Endodermal cell (in vitro differentiated cells): ENCODE measurements around the gene QKI. TPM values are rescaled to one million over a fixed set of nuclear protein-coding genes. Genes with fewer than 3 reads are reported as not detected.

Experiments used
- DNase-seq: peaks from one replicate; pipeline ENCODE4 v3.0.0-alpha.2; 2017
- H3K27ac ChIP-seq: 2 replicates; pipeline ENCODE4 v1.5.1; 2013; ENCODE audit warnings: mild to moderate bottlenecking, low read depth, low read length, moderate library complexity
- H3K27me3 ChIP-seq: 2 replicates; pipeline ENCODE4 v1.6.1; 2013; ENCODE audit warnings: mild to moderate bottlenecking, low read length, moderate library complexity; ENCODE audit not compliant: insufficient read depth, control insufficient read depth, poor library complexity, severe bottlenecking
- H3K36me3 ChIP-seq: 2 replicates; pipeline ENCODE4 v1.7.0; 2013; ENCODE audit warnings: mild to moderate bottlenecking, low read length, moderate library complexity; ENCODE audit not compliant: control insufficient read depth, insufficient read depth
- H3K4me1 ChIP-seq: one replicate; pipeline ENCODE4 v1.7.0; 2013; ENCODE audit warnings: low read length; ENCODE audit not compliant: control insufficient read depth, insufficient read depth
- H3K4me3 ChIP-seq: 2 replicates; pipeline ENCODE4 v1.5.1; 2013; ENCODE audit warnings: mild to moderate bottlenecking, low read length, moderate library complexity
- H3K9ac ChIP-seq: 2 replicates; pipeline ENCODE4 v1.6.1; 2013; ENCODE audit warnings: mild to moderate bottlenecking, low read length, moderate library complexity; ENCODE audit not compliant: poor library complexity, severe bottlenecking; ENCODE audit errors: extremely low read depth
- H3K9me3 ChIP-seq: 2 replicates; pipeline ENCODE4 v1.6.1; 2013; ENCODE audit warnings: mild to moderate bottlenecking, low read length, moderate library complexity; ENCODE audit not compliant: control insufficient read depth
- H3K27ac Mint-ChIP-seq: 2 replicates; pipeline ENCODE4 v1.8.0; 2020; ENCODE audit warnings: mixed read lengths
- H3K27me3 Mint-ChIP-seq: 2 replicates; pipeline ENCODE4 v1.8.0; 2021; ENCODE audit warnings: mild to moderate bottlenecking, mixed read lengths; ENCODE audit not compliant: insufficient read depth
- H3K36me3 Mint-ChIP-seq: 2 replicates; pipeline ENCODE4 v1.8.0; 2020; ENCODE audit warnings: low read depth, mixed read lengths
- H3K4me1 Mint-ChIP-seq: 2 replicates; pipeline ENCODE4 v1.8.0; 2020; ENCODE audit warnings: mixed read lengths
- H3K4me3 Mint-ChIP-seq: 2 replicates; pipeline ENCODE4 v1.8.0; 2020; ENCODE audit warnings: mild to moderate bottlenecking, moderate library complexity, mixed read lengths
- H3K9me3 Mint-ChIP-seq: 2 replicates; pipeline ENCODE4 v1.8.0; 2020; ENCODE audit warnings: mild to moderate bottlenecking, mixed read lengths
- CTCF ChIP-seq: fragments of 200-600 bp; sonication (generic); conservative IDR thresholded peaks from 2 replicates; pipeline ENCODE4 v1.5.0; 2021; ENCODE audit warnings: antibody characterized with exemption, mild to moderate bottlenecking
- WGBS, 2 experiments: methylation state at CpG; one replicate each; pipeline versions ENCODE4 v1.1.5 to v1.1.7; 2013; ENCODE audit warnings: missing lambda C conversion rate in 2 of 2, mixed read lengths in 1 of 2; ENCODE audit not compliant: insufficient coverage in 1 of 2, insufficient read length in 1 of 2; 5-methylcytosine and 5-hydroxymethylcytosine counted together
- total RNA-seq, 2 donors: library from RNA; stranded (reverse); fragmentation: NEBNext Ultra II Directional in 1 of 2; extraction: Animal tissue kit (Norgen Biotek cat#: 25700) in 1 of 2; gene quantifications; 2 replicates in 1 of 2; 3 replicates in 1 of 2; pipeline ENCODE4 v1.2.1, GENCODE V29; 2021

QKI gene
- total RNA-seq, 2 donors from 2014 or later = 93.3 to 107 TPM

GRCh38 chr6:163386329-163386908 is 28.1 kb upstream of the QKI start:
- H3K27me3 Mint-ChIP-seq = no peaks in the 10 kb centered on the region
- 79 to 82% methylated on average over 4 to 8 of the region's 8 CpGs for WGBS, 2 experiments
- H3K9me3 Mint-ChIP-seq = peaks cover 2% of the 10 kb centered on the region

DNA sequence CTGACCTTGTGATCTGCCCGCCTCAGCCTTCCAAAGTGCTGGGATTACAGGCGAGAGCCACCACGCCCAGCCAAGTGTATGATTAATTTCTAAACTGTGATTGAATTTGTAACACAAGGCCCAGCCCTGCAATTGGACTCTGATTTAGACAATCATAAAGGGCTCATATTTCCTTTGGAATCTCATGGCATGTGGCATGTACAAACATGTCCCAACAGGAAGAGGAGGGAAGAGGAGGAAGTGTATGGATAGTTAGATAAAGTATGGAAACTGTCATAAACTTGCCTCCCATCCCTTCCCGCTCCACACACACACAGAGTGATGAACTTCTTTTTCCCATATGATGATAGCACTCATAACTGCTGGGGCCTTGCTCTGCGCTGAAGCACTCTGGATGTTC is 27.2 kb upstream of the QKI start:
- H3K27me3 Mint-ChIP-seq = no peaks in the 10 kb centered on the region
- no peaks in the 10 kb centered on the region for H3K4me1 Mint-ChIP-seq
- H3K36me3 ChIP-seq = no peaks in the 10 kb centered on the region
- no peak overlapping the region for H3K27ac Mint-ChIP-seq
- peaks cover 2% of the 10 kb centered on the region for H3K9me3 Mint-ChIP-seq
- H3K9me3 ChIP-seq = no peaks in the 10 kb centered on the region
- TF ChIP-seq CTCF = no peak
- no peaks in the 10 kb centered on the region for H3K4me1 ChIP-seq
- H3K9ac ChIP-seq = no peak overlapping the region
- no peaks in the 10 kb centered on the region for H3K27me3 ChIP-seq
- H3K36me3 Mint-ChIP-seq = no peaks in the 10 kb centered on the region
- 89% methylated on average over 4 to 5 of the region's 5 CpGs for WGBS, 2 experiments
- H3K4me3 Mint-ChIP-seq = no peak overlapping the region
- DNase-seq = no peak
- no peak overlapping the region for H3K4me3 ChIP-seq
- H3K27ac ChIP-seq = no peak overlapping the region

More at GRCh38 chr6:163386329-163386908, 28.1 kb upstream of the QKI start:
- H3K4me1 ChIP-seq = no peaks in the 10 kb centered on the region
- DNase-seq = peak; percentile 27
- H3K9me3 ChIP-seq = no peaks in the 10 kb centered on the region
- Mint-ChIP-seq H3K36me3 (no peaks in the 10 kb centered on the region), H3K4me1 (no peaks in the 10 kb centered on the region), H3K4me3 (no peak overlapping the region), H3K27ac (no peak overlapping the region)
- no peak overlapping the region for H3K27ac ChIP-seq
- no peak for TF ChIP-seq CTCF
- no peaks in the 10 kb centered on the region for H3K36me3 ChIP-seq
- no peaks in the 10 kb centered on the region for H3K27me3 ChIP-seq
- H3K4me3 ChIP-seq = no peak overlapping the region
- H3K9ac ChIP-seq = no peak overlapping the region

- DNase-seq = no peak
- no peak overlapping the region for H3K9ac ChIP-seq
- Mint-ChIP-seq H3K4me3 (no peak overlapping the region), H3K9me3 (no peaks in the 10 kb centered on the region), H3K27ac (no peak overlapping the region), H3K27me3 (no peaks in the 10 kb centered on the region), H3K4me1 (no peaks in the 10 kb centered on the region), H3K36me3 (no peaks in the 10 kb centered on the region)
- 85 to 92% methylated on average over 2 to 4 of the region's 4 CpGs for WGBS, 2 experiments
- no peaks in the 10 kb centered on the region for H3K27me3 ChIP-seq
- no peaks in the 10 kb centered on the region for H3K36me3 ChIP-seq
- H3K9me3 ChIP-seq = no peaks in the 10 kb centered on the region
- TF ChIP-seq CTCF = no peak
- H3K27ac ChIP-seq = no peak overlapping the region
- no peaks in the 10 kb centered on the region for H3K4me1 ChIP-seq
- H3K4me3 ChIP-seq = no peak overlapping the region
These were observed 25.2 kb upstream of the QKI start for GRCh38 chr6:163389354-163389753.
